ENCODE measurements around the gene COL1A1. TPM values are rescaled to one million over a fixed set of nuclear protein-coding genes. Genes with fewer than 3 reads are reported as not detected.

The COL1A1 gene
- total RNA-seq, result 13.9 and 15.5 TPM in 2 replicates

DNA sequence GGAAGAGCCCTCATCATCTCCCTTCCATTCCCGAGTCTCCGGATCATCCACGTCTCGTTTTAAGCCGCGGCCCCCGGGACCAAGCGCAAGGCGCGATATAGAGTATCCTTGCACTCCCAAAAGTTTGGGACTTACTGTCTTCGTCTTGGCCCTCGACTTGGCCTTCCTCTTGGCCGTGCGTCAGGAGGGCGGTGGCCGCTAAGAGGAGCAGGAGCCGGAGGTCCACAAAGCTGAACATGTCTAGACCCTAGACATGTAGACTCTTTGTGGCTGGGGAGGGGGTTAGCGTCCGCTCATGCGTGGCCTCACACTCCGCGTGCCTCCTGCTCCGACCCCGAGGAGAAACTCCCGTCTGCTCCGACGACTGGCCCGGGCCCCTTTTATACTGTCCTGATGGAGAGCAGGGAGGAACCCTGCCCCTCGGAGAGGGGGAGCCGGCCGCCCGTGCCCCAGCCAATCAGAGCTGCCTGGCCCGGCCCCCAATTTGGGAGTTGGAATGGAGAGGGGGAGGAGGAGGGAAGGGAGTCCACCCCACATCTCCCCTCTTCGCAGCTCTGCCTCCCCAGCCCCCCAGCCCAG, at the start of gene COL1A1:
COL1A1 (minus strand) TSS at position 356 of the 579 bp plus-strand sequence; CDS start at position 238, 118 bp downstream.
- Mint-ChIP-seq H3K36me3 (ENCODE audit: low read depth) (no peaks in the 10 kb centered on the region), H3K27me3 (ENCODE audit: low read depth) (peaks cover 45% of the 10 kb centered on the region), H3K4me3 (ENCODE audit: low read depth) (peak within 1 kb of the TSS; percentile 80), H3K27ac (peak within 1 kb of the TSS; percentile 19), H3K9me3 (no peaks in the 10 kb centered on the region), H3K4me1 (ENCODE audit: low read depth) (peaks cover 19% of the 10 kb centered on the region)
- intact Hi-C loops (cut with micrococcal nuclease), result loop anchor here (5.0 to 10.0 kb wide), 2 partner anchors 146 to 273 kb away; partner anchors contain the start of genes RSAD1 and XYLT2
- DNase-seq (ENCODE audit: low spot score), result no peak

DNA sequence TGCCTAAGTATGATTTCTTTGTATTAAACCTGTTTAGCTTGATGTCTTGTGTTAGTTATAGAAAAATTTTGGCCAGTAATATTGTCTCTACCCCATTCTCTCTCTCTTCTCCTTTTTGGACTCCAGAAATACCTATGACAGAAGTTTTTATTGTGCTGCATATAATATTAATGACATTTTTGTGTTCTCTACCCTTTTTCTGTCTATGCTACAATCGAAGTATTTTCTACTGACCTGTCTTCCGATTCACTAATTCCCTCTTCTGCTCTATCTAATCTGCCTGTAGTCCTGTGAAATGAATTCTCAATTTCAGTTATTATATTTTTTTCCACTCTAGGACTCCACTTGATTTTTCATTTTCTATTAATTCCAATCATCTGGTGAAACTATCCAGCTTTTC, 46.8 kb upstream of the COL1A1 start:
- no peak overlapping the region for H3K27ac Mint-ChIP-seq
- no peak overlapping the region for H3K4me3 Mint-ChIP-seq (ENCODE audit: low read depth)
- intact Hi-C loops (cut with micrococcal nuclease), result no loop called here

DNA sequence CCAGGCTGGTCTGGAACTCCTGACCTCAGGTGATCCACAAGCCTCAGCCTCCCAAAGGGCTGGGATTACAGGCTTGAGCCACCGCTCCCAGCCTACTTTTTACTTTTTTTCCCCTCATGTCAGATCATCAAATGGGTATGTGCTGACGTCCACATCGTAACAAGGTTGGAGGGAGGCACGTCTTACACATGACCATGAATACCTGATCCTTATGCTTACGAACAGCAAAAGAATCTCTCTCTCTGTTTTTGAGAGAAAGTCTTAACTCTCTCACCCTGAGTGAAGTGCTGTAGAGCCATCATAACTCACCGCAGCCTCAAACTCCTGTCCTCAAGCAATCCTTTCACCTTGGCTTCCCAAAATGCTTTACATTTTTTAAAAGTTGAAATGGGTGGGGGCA, 43.3 kb upstream of the COL1A1 start:
- H3K36me3 Mint-ChIP-seq (ENCODE audit: low read depth), result peaks cover 7% of the 10 kb centered on the region
- H3K27me3 Mint-ChIP-seq (ENCODE audit: low read depth), result peaks cover 24% of the 10 kb centered on the region
- peaks cover 19% of the 10 kb centered on the region for H3K9me3 Mint-ChIP-seq
- intact Hi-C loops (cut with micrococcal nuclease), result no loop called here
- H3K27ac Mint-ChIP-seq, result no peak overlapping the region
- no peak for DNase-seq (ENCODE audit: low spot score)
- no peak overlapping the region for H3K4me3 Mint-ChIP-seq (ENCODE audit: low read depth)
- H3K4me1 Mint-ChIP-seq (ENCODE audit: low read depth), result peaks cover 3% of the 10 kb centered on the region

More for the DNA sequence above, 46.8 kb upstream of the COL1A1 start:
- DNase-seq (ENCODE audit: low spot score), result no peak
- Mint-ChIP-seq H3K36me3 (ENCODE audit: low read depth) (peaks cover 7% of the 10 kb centered on the region), H3K27me3 (ENCODE audit: low read depth) (peaks cover 20% of the 10 kb centered on the region), H3K9me3 (peaks cover 20% of the 10 kb centered on the region), H3K4me1 (ENCODE audit: low read depth) (no peaks in the 10 kb centered on the region)

DNA sequence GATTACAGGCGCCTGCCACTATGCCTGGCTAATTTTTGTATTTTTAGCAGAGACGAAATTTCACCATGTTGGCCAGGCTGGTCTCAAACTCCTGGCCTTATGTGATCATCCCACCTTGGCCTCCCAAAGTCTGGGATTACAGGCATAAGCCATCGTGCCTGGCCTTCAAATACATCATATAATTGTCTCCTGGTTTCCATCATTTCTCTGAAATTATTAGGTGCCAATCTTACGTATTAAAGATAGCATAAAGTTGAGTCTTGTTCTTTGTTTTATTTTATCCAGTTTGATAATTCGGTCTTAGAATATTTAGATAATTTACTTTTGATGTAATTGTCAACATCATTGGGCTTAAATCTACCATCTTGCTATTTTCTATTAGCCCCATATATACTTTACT, 40.0 kb upstream of the COL1A1 start:
- Mint-ChIP-seq H3K9me3 (no peaks in the 10 kb centered on the region), H3K4me3 (ENCODE audit: low read depth) (no peak overlapping the region), H3K4me1 (ENCODE audit: low read depth) (peaks cover 3% of the 10 kb centered on the region), H3K27me3 (ENCODE audit: low read depth) (peaks cover 38% of the 10 kb centered on the region), H3K27ac (no peak overlapping the region), H3K36me3 (ENCODE audit: low read depth) (no peaks in the 10 kb centered on the region)
- no peak for DNase-seq (ENCODE audit: low spot score)
- intact Hi-C loops (cut with micrococcal nuclease), result no loop called here

DNA sequence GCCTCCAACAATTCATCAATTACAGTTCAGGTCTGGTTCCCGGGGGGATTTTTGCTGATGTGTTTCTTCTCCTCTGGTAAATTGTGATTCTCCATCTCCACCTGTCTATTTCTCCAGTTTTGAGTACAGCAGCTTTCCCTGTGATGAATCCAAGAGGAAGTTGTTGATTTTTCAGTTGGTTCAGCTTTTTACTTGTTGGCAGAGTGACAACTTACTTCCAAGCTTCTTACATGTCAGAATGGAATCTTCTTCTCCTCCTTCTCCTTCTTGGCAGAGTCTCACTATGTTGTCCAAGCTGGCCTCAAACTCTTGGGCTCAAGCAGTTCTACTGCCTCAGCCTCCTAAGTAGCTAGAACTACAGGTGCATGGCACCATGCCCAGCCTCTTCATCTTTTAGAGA, 39.4 kb upstream of the COL1A1 start:
- no peak overlapping the region for H3K4me3 Mint-ChIP-seq (ENCODE audit: low read depth)
- H3K36me3 Mint-ChIP-seq (ENCODE audit: low read depth), result no peaks in the 10 kb centered on the region
- no peak for DNase-seq (ENCODE audit: low spot score)
- no peaks in the 10 kb centered on the region for H3K9me3 Mint-ChIP-seq
- peaks cover 3% of the 10 kb centered on the region for H3K4me1 Mint-ChIP-seq (ENCODE audit: low read depth)
- H3K27me3 Mint-ChIP-seq (ENCODE audit: low read depth), result peaks cover 40% of the 10 kb centered on the region
- no peak overlapping the region for H3K27ac Mint-ChIP-seq
- intact Hi-C loops (cut with micrococcal nuclease), result no loop called here

DNA sequence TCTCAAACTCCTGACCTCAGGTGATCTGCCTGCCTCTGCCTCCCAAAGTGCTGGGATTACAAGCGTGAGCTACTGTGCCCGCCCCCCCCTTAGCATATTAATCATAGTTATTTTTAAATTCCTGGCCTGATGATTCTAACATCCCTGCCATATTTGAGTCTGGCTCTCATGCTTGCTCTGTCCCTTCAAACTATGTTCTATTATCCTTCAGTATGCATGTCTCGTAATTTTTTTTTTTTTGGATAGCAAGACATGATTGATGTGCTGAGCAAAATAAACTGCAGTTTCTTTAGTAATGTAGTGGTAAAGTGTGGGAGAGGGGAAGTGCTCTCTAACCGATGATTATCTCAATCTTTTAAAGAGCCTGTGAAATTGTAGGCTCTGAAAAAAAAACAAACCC, 38.5 kb upstream of the COL1A1 start:
- no peaks in the 10 kb centered on the region for H3K36me3 Mint-ChIP-seq (ENCODE audit: low read depth)
- DNase-seq (ENCODE audit: low spot score), result no peak
- no peaks in the 10 kb centered on the region for H3K9me3 Mint-ChIP-seq
- H3K27me3 Mint-ChIP-seq (ENCODE audit: low read depth), result peaks cover 46% of the 10 kb centered on the region
- H3K4me3 Mint-ChIP-seq (ENCODE audit: low read depth), result no peak overlapping the region
- intact Hi-C loops (cut with micrococcal nuclease), result no loop called here
- peaks cover 3% of the 10 kb centered on the region for H3K4me1 Mint-ChIP-seq (ENCODE audit: low read depth)
- no peak overlapping the region for H3K27ac Mint-ChIP-seq

DNA sequence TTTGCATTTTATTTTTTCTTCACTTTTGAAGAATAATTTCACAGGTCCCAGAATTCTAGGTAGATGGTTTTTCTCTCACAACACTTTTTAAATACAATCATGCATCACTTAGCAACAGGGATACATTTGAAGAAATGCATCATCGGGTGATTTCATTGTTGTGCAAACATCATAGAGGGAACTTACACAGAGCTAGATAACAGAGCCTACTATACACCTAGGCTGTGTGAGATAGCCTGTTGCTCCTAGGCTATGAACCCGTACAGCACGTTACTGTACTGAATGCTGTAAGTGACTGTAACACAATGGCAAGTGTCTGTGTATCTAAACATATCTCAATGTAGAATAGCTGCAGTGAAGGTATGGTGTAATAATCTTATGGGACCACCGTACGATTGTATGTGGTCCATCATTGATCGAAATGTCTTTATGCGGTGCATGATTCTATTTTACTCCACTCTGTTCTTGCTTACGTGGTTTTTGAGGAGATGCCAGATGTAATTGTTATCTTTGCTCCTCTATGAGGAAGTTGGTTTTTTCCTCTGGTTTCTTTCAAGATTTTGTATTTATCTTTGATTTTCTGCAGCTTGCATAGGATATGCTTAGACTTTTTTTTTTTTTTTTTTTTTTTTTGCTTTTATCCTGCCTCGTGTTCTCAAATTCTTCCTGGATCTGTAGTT, 37.3 kb upstream of the COL1A1 start:
- Mint-ChIP-seq H3K4me1 (ENCODE audit: low read depth) (peaks cover 3% of the 10 kb centered on the region), H3K27me3 (ENCODE audit: low read depth) (peaks cover 48% of the 10 kb centered on the region), H3K36me3 (ENCODE audit: low read depth) (no peaks in the 10 kb centered on the region), H3K4me3 (ENCODE audit: low read depth) (no peak overlapping the region), H3K9me3 (no peaks in the 10 kb centered on the region), H3K27ac (no peak overlapping the region)
- intact Hi-C loops (cut with micrococcal nuclease), result no loop called here
- no peak for DNase-seq (ENCODE audit: low spot score)

DNA sequence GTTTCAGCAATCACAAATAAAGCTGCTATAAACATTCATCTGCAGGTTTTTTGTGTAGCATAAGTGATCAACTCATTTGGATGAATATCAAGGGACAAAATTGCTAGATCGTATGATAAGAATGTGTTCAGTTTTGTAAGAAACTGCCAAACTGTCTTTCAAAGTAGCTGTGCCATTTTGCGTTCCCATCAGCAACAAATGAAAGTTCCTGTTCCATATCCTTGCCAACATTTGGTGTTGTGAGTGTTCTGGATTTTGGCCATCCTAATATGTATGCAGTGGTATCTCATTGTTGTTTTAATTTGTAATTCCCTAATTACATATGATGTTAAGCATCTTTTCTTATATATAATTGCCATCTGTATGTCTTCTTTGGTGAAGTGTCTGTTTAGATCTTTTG, 36.5 kb upstream of the COL1A1 start:
- DNase-seq (ENCODE audit: low spot score), result no peak
- Mint-ChIP-seq H3K36me3 (ENCODE audit: low read depth) (no peaks in the 10 kb centered on the region), H3K27ac (no peak overlapping the region), H3K4me1 (ENCODE audit: low read depth) (peaks cover 3% of the 10 kb centered on the region), H3K9me3 (no peaks in the 10 kb centered on the region), H3K4me3 (ENCODE audit: low read depth) (no peak overlapping the region), H3K27me3 (ENCODE audit: low read depth) (peaks cover 51% of the 10 kb centered on the region)
- intact Hi-C loops (cut with micrococcal nuclease), result no loop called here

DNA sequence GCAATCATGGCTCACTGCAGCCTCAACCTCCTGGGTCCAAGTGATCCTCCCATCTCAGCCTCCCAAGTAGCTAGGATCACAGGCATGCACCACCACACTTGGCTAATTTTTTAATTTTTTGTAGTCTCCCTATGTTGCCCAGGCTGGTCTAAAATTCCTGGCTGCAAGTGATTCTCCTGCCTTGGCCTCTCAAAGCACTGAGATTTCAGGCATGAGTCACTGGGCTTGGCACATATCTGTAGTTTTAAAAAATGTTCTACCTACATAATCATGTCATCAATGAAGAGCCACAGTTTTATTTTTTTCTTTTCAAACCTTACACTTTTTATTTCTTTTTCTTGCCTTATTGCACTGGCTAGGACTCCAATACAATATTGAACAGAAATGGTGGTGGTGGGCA, 33.1 kb upstream of the COL1A1 start:
- DNase-seq (ENCODE audit: low spot score), result no peak
- no peaks in the 10 kb centered on the region for H3K9me3 Mint-ChIP-seq

DNA sequence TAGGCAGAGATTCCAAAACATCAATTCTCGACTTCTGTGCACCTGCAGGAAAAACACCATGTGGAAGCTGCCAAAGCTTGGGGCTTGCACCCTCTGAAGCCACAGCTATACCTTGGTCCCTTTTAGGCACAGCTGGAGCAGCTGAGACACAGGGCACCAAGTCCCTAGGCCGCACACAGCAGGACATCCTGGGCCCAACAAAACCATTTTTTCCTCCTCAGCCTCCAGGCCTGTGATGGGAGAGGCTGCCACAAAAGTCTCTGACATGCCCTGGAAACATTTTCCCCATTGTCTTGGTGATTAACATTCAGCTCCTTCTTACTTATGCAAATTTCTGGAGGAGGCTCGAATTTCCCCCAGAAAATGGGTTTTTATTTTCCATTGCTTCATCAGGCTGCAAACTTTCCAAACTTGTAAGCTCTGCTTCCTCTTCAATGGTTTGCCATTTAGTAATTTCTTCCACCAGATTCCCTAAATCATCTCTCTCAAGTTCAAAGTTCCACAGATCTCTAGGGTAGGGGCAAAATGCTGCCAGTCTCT, 24.3 kb upstream of the COL1A1 start:
- Mint-ChIP-seq H3K27me3 (ENCODE audit: low read depth) (peaks cover 6% of the 10 kb centered on the region), H3K4me3 (ENCODE audit: low read depth) (no peak overlapping the region), H3K36me3 (ENCODE audit: low read depth) (peaks cover 7% of the 10 kb centered on the region), H3K9me3 (peaks cover 22% of the 10 kb centered on the region), H3K4me1 (ENCODE audit: low read depth) (peaks cover 11% of the 10 kb centered on the region), H3K27ac (no peak overlapping the region)
- intact Hi-C loops (cut with micrococcal nuclease), result no loop called here
- DNase-seq (ENCODE audit: low spot score), result no peak

More for the DNA sequence above, 33.1 kb upstream of the COL1A1 start:
- no peak overlapping the region for H3K4me3 Mint-ChIP-seq (ENCODE audit: low read depth)
- intact Hi-C loops (cut with micrococcal nuclease), result no loop called here
- peaks cover 48% of the 10 kb centered on the region for H3K27me3 Mint-ChIP-seq (ENCODE audit: low read depth)
- H3K4me1 Mint-ChIP-seq (ENCODE audit: low read depth), result no peaks in the 10 kb centered on the region
- H3K36me3 Mint-ChIP-seq (ENCODE audit: low read depth), result no peaks in the 10 kb centered on the region
- no peak overlapping the region for H3K27ac Mint-ChIP-seq

DNA sequence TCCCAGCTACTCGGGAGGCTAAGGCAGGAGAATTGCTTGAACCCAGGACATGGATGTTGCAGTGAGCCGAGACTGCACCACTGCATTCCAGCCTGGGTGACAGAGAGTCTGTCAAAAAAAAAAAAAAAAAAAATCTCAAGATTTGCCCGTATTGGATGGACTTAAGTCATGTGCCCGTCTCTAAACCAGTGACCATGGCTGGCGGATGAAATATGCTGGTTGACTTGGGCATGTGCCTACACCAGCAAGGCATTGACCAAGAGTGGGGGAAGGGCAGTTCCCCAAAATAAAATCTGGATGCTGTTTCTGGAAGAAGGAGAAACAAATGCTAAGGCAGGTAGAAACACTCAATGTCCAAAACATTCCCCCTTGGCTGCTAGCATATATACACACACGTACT, 21.5 kb upstream of the COL1A1 start:
- Mint-ChIP-seq H3K4me3 (ENCODE audit: low read depth) (no peak overlapping the region), H3K4me1 (ENCODE audit: low read depth) (peaks cover 17% of the 10 kb centered on the region), H3K9me3 (peaks cover 22% of the 10 kb centered on the region), H3K36me3 (ENCODE audit: low read depth) (peaks cover 7% of the 10 kb centered on the region), H3K27ac (no peak overlapping the region), H3K27me3 (ENCODE audit: low read depth) (peaks cover 3% of the 10 kb centered on the region)
- no peak for DNase-seq (ENCODE audit: low spot score)
- intact Hi-C loops (cut with micrococcal nuclease), result no loop called here

DNA sequence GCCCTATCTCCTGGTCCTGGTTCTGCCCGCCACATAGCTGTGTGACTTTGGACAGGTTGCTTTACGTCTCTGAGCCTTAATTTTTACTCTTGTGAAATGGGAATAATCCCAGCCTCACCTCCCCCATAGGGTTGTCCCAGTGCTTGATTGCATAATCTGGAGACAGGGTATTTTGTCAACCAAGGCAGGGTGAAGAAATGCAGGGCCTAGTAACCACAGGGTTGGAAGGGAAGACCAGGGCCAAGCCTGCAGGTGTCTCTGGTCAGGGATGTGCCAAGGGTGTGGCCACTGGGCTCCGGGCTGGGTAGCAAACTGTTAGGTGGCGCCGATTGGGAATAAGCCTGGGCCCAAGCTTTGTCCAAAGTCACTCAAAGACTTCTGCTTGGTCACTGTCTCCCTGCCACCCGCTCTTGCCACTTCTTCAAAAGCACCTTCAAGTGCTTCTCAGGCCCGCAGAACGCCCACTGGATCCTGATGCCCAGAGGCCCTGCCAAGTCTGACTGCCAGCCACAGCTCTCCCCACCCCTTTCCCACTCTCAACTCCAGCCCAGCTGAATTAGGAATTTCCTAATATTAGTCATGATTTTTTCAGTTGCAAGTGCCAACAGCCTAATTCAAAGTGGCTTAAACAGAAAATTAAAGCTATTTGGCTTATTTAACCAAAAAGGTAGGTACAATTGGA, 20.6 kb upstream of the COL1A1 start:
- Mint-ChIP-seq H3K36me3 (ENCODE audit: low read depth) (peaks cover 7% of the 10 kb centered on the region), H3K9me3 (peaks cover 21% of the 10 kb centered on the region), H3K27ac (peak overlapping the region; percentile 64), H3K4me3 (ENCODE audit: low read depth) (no peak overlapping the region), H3K27me3 (ENCODE audit: low read depth) (peaks cover 10% of the 10 kb centered on the region), H3K4me1 (ENCODE audit: low read depth) (peaks cover 17% of the 10 kb centered on the region)
- no peak for DNase-seq (ENCODE audit: low spot score)
- intact Hi-C loops (cut with micrococcal nuclease), result no loop called here
